Trophoblast cell (in vitro differentiated cells and primary cell): Measurements from ENCODE around the gene MAP7D3.
A peak's percentile ranks its signal among the peaks of the same experiment; 100 is the strongest.

Experiments used
- DNase-seq, 2 donors: peaks; one replicate each; pipeline ENCODE4 v3.0.0-alpha.2; 2016
- H2AFZ ChIP-seq: 2 replicates; pipeline ENCODE4 v1.6.1; 2013; ENCODE audit warnings: low read length, moderate library complexity, mild to moderate bottlenecking; ENCODE audit not compliant: insufficient read depth, poor library complexity
- H2AK5ac ChIP-seq: 2 replicates; pipeline ENCODE4 v1.6.1; 2013; ENCODE audit warnings: mild to moderate bottlenecking, low read length
- H2BK120ac ChIP-seq: 2 replicates; pipeline ENCODE4 v1.6.1; 2013; ENCODE audit warnings: low read length, mild to moderate bottlenecking, moderate library complexity; ENCODE audit not compliant: insufficient read depth, poor library complexity
- H2BK12ac ChIP-seq: 2 replicates; pipeline ENCODE4 v1.6.1; 2013; ENCODE audit warnings: mild to moderate bottlenecking, low read length, moderate library complexity
- H2BK5ac ChIP-seq: 2 replicates; pipeline ENCODE4 v1.6.1; 2013; ENCODE audit warnings: low read length, low read depth, moderate library complexity, mild to moderate bottlenecking; ENCODE audit not compliant: poor library complexity
- H3K14ac ChIP-seq: 2 replicates; pipeline ENCODE4 v1.6.1; 2013; ENCODE audit warnings: mild to moderate bottlenecking, low read length
- H3K18ac ChIP-seq: 2 replicates; pipeline ENCODE4 v1.6.1; 2013; ENCODE audit warnings: mild to moderate bottlenecking, low read length
- H3K23ac ChIP-seq: 2 replicates; pipeline ENCODE4 v1.6.1; 2013; ENCODE audit warnings: low read length
- H3K27ac ChIP-seq: 2 replicates; pipeline ENCODE4 v1.5.1; 2013; ENCODE audit warnings: low read depth, mild to moderate bottlenecking, inconsistent platforms, low read length, moderate library complexity
- H3K27me3 ChIP-seq: 2 replicates; pipeline ENCODE4 v1.6.1; 2013; ENCODE audit warnings: inconsistent platforms, mild to moderate bottlenecking, low read length, moderate library complexity; ENCODE audit not compliant: insufficient read depth
- H3K36me3 ChIP-seq, 2 experiments: 1 replicate in 1 of 2; 2 replicates in 1 of 2; pipeline ENCODE4 v1.6.1; 2013; ENCODE audit warnings: low read length in 2 of 2, mild to moderate bottlenecking in 2 of 2, moderate library complexity in 1 of 2; ENCODE audit not compliant: insufficient read depth in 2 of 2, control insufficient read depth in 1 of 2
- H3K4ac ChIP-seq: 2 replicates; pipeline ENCODE4 v1.6.1; 2013; ENCODE audit warnings: low read depth, mild to moderate bottlenecking, low read length, moderate library complexity
- H3K4me1 ChIP-seq, 2 experiments: 1 replicate in 1 of 2; 2 replicates in 1 of 2; pipeline ENCODE4 v1.6.1; 2013; ENCODE audit warnings: low read length in 2 of 2, mild to moderate bottlenecking in 2 of 2, moderate library complexity in 1 of 2; ENCODE audit not compliant: insufficient read depth in 2 of 2, control insufficient read depth in 1 of 2
- H3K4me2 ChIP-seq: 2 replicates; pipeline ENCODE4 v1.6.1; 2013; ENCODE audit warnings: inconsistent platforms, mild to moderate bottlenecking, low read length, moderate library complexity
- H3K4me3 ChIP-seq: 2 replicates; pipeline ENCODE4 v1.5.1; 2013; ENCODE audit warnings: mild to moderate bottlenecking, low read depth, low read length, inconsistent platforms
- H3K79me1 ChIP-seq: one replicate; pipeline ENCODE4 v1.6.1; 2013; ENCODE audit warnings: low read length
- H3K79me2 ChIP-seq: 2 replicates; pipeline ENCODE4 v1.6.1; 2013; ENCODE audit warnings: low read length, mild to moderate bottlenecking; ENCODE audit not compliant: control insufficient read depth, insufficient read depth, poor library complexity
- H3K9ac ChIP-seq: 2 replicates; pipeline ENCODE4 v1.6.1; 2013; ENCODE audit warnings: mild to moderate bottlenecking, low read length
- H3K9me3 ChIP-seq: 2 replicates; pipeline ENCODE4 v1.6.1; 2013; ENCODE audit warnings: low read depth, mild to moderate bottlenecking, control low read depth, inconsistent platforms, low read length; ENCODE audit not compliant: insufficient read depth
- H4K12ac ChIP-seq: 2 replicates; pipeline ENCODE4 v1.6.1; 2013; ENCODE audit warnings: low read depth, mild to moderate bottlenecking, low read length, moderate library complexity
- H4K8ac ChIP-seq: 2 replicates; pipeline ENCODE4 v1.6.1; 2013; ENCODE audit warnings: low read depth, mild to moderate bottlenecking, low read length, moderate library complexity
- H4K91ac ChIP-seq: one replicate; pipeline ENCODE4 v1.6.1; 2013; ENCODE audit warnings: low read depth, mild to moderate bottlenecking, low read length, moderate library complexity
- WGBS: extraction: QIAGEN DNeasy Blood & Tissue Kit; methylation state at CpG from one replicate; pipeline ENCODE4 v1.1.7; 2013; ENCODE audit warnings: missing lambda C conversion rate; ENCODE audit not compliant: insufficient read length, insufficient coverage; ENCODE audit errors: extremely low coverage; 5-methylcytosine and 5-hydroxymethylcytosine counted together

The MAP7D3 gene

GRCh38 chrX:136183172-136183571 lies 68.0 kb downstream of the MAP7D3 start:
- Histone ChIP-seq H2BK120ac (no peak overlapping the region), H2BK12ac (no peak overlapping the region), H3K4ac (no peak overlapping the region), H4K91ac (no peak overlapping the region), H3K36me3 (no peaks in the 10 kb centered on the region), H3K4me1 (no peaks in the 10 kb centered on the region), H4K8ac (no peak overlapping the region), H3K79me1 (no peaks in the 10 kb centered on the region), H3K4me2 (no peak overlapping the region), H3K79me2 (no peaks in the 10 kb centered on the region), H3K4me3 (no peak overlapping the region), H4K12ac (no peak overlapping the region), H2AK5ac (no peak overlapping the region), H3K18ac (no peak overlapping the region), H3K23ac (no peak overlapping the region), H2BK5ac (no peak overlapping the region), H3K9me3 (no peaks in the 10 kb centered on the region), H2AFZ (no peak overlapping the region), H3K27ac (no peak overlapping the region), H3K27me3 (no peaks in the 10 kb centered on the region), H3K14ac (no peak overlapping the region), H3K9ac (no peak overlapping the region)
- WGBS, result no CpG with 5 or more reads among the region's 4 CpGs
- DNase-seq, result no peak

GRCh38 chrX:136182414-136182813 lies 68.8 kb downstream of the MAP7D3 start:
- Histone ChIP-seq H3K27ac (no peak overlapping the region), H3K9ac (no peak overlapping the region), H3K14ac (no peak overlapping the region), H2BK12ac (no peak overlapping the region), H3K4me3 (no peak overlapping the region), H3K4me1 (no peaks in the 10 kb centered on the region), H2BK120ac (no peak overlapping the region), H3K18ac (no peak overlapping the region), H4K8ac (no peak overlapping the region), H3K79me2 (no peaks in the 10 kb centered on the region), H3K9me3 (no peaks in the 10 kb centered on the region), H3K79me1 (no peaks in the 10 kb centered on the region), H3K23ac (no peak overlapping the region), H4K12ac (no peak overlapping the region), H3K27me3 (no peaks in the 10 kb centered on the region), H2BK5ac (no peak overlapping the region), H2AK5ac (no peak overlapping the region), H3K36me3 (no peaks in the 10 kb centered on the region), H3K4me2 (no peak overlapping the region), H2AFZ (no peak overlapping the region), H3K4ac (no peak overlapping the region), H4K91ac (no peak overlapping the region)
- WGBS, result no CpG with 5 or more reads among the region's 3 CpGs
- no peak for DNase-seq

- Histone ChIP-seq H3K23ac (no peak overlapping the region), H4K12ac (no peak overlapping the region), H3K9me3 (no peaks in the 10 kb centered on the region), H3K79me2 (no peaks in the 10 kb centered on the region), H4K91ac (no peak overlapping the region), H3K79me1 (no peaks in the 10 kb centered on the region), H3K36me3 (no peaks in the 10 kb centered on the region), H3K14ac (no peak overlapping the region), H3K18ac (no peak overlapping the region), H2BK12ac (no peak overlapping the region), H3K27me3 (no peaks in the 10 kb centered on the region), H4K8ac (no peak overlapping the region), H3K4me3 (no peak overlapping the region), H3K4me1 (no peaks in the 10 kb centered on the region), H2BK5ac (no peak overlapping the region), H2AK5ac (no peak overlapping the region), H3K27ac (no peak overlapping the region), H3K4me2 (no peak overlapping the region), H2AFZ (no peak overlapping the region), H2BK120ac (no peak overlapping the region), H3K4ac (no peak overlapping the region), H3K9ac (no peak overlapping the region)
- WGBS, result no CpG with 5 or more reads among the region's 4 CpGs
- DNase-seq, result no peak
Measured at GRCh38 chrX:136179133-136179532, 72.1 kb downstream of the MAP7D3 start.

- no peaks in the 10 kb centered on the region for H3K79me1 ChIP-seq
- WGBS, result no CpG with 5 or more reads among the region's 2 CpGs
- no peak overlapping the region for H4K8ac ChIP-seq
- no peak overlapping the region for H3K9ac ChIP-seq
- H2AK5ac ChIP-seq, result no peak overlapping the region
- no peak overlapping the region for H2BK5ac ChIP-seq
- no peak overlapping the region for H3K4me3 ChIP-seq
- H3K79me2 ChIP-seq, result no peaks in the 10 kb centered on the region
- no peak overlapping the region for H3K27ac ChIP-seq
- no peak overlapping the region for H3K14ac ChIP-seq
- H3K4ac ChIP-seq, result no peak overlapping the region
- H2BK120ac ChIP-seq, result no peak overlapping the region
- H3K23ac ChIP-seq, result no peak overlapping the region
- no peaks in the 10 kb centered on the region for H3K36me3 ChIP-seq
- peak in 1 of 2 donors; percentile 57 for DNase-seq
- H3K4me1 ChIP-seq, result no peaks in the 10 kb centered on the region
- no peak overlapping the region for H3K4me2 ChIP-seq
- no peak overlapping the region for H4K91ac ChIP-seq
- no peak overlapping the region for H4K12ac ChIP-seq
- no peak overlapping the region for H2AFZ ChIP-seq
- no peaks in the 10 kb centered on the region for H3K9me3 ChIP-seq
- H2BK12ac ChIP-seq, result no peak overlapping the region
- no peak overlapping the region for H3K18ac ChIP-seq
- H3K27me3 ChIP-seq, result no peaks in the 10 kb centered on the region
Measured at GRCh38 chrX:136176399-136176825, 74.8 kb downstream of the MAP7D3 start.
